IMR-90 (cell line): ENCODE measurements around the gene TRNT1. TPM values are rescaled to one million over a fixed set of nuclear protein-coding genes. Genes with fewer than 3 reads are reported as not detected.

Source experiments
- ATAC-seq: fragments of 200-7000 bp; cut with Tn5 transposase; 2 replicates; pipeline ENCODE4 v1.9.1; 2020; ENCODE audit warnings: low read depth, mild to moderate bottlenecking, moderate library complexity
- BruUV-seq: library from RNA; stranded (reverse); fragments of 400-500 nt; replicated peaks from 2 replicates; lab custom pipeline; 2021; lab: Mats Ljungman, UMichigan
- CTCF ChIA-PET: fragments of 300-600 bp; formaldehyde crosslinking; extraction: SDS; loops from one replicate; lab custom pipeline; 2021; ENCODE audit warnings: antibody characterized with exemption; lab: Yijun Ruan, JAX
- POLR2A ChIA-PET: fragments of 300-600 bp; sonication (Branson Sonifier 250); formaldehyde crosslinking; loops from one replicate; lab custom pipeline; 2022; ENCODE audit warnings: antibody characterized with exemption; ENCODE audit not compliant: unreplicated experiment; lab: Charles Lee
- DNase-seq: peaks from one replicate; pipeline ENCODE4 v3.0.0; 2013
- H2AFZ ChIP-seq: replicated peaks from 2 replicates; pipeline ENCODE3; 2013; ENCODE audit warnings: low read length, mild to moderate bottlenecking; ENCODE audit not compliant: poor library complexity
- H2AK5ac ChIP-seq: 2 replicates; pipeline ENCODE4 v1.6.1; 2013; ENCODE audit warnings: low read depth, low read length, inconsistent platforms
- H2AK9ac ChIP-seq: replicated peaks from 2 replicates; pipeline ENCODE3; 2013; ENCODE audit warnings: mild to moderate bottlenecking, low read depth, low read length, moderate library complexity; ENCODE audit not compliant: poor library complexity
- H2BK120ac ChIP-seq: 2 replicates; pipeline ENCODE4 v1.6.1; 2013; ENCODE audit warnings: low read depth, low read length, inconsistent platforms
- H2BK15ac ChIP-seq: 3 replicates; pipeline ENCODE4 v1.6.1; 2013; ENCODE audit warnings: low read depth, low read length, inconsistent platforms
- H2BK20ac ChIP-seq: 2 replicates; pipeline ENCODE4 v1.6.1; 2013; ENCODE audit warnings: low read depth, mild to moderate bottlenecking, inconsistent platforms, low read length, moderate library complexity
- H2BK5ac ChIP-seq: 2 replicates; pipeline ENCODE4 v1.6.1; 2013; ENCODE audit warnings: mild to moderate bottlenecking, low read depth, low read length, inconsistent platforms; ENCODE audit not compliant: poor library complexity, severe bottlenecking
- H3K14ac ChIP-seq: replicated peaks from 2 replicates; pipeline ENCODE4 v1.6.1; 2013; ENCODE audit warnings: low read depth, low read length, inconsistent platforms
- H3K18ac ChIP-seq: 2 replicates; pipeline ENCODE4 v1.6.1; 2013; ENCODE audit warnings: low read depth, low read length, control low read depth
- H3K23ac ChIP-seq: 2 replicates; pipeline ENCODE4 v1.6.1; 2013; ENCODE audit warnings: low read depth, low read length, inconsistent platforms
- H3K27ac ChIP-seq: 2 replicates; pipeline ENCODE4 v1.5.1; 2013; ENCODE audit warnings: mild to moderate bottlenecking, control low read depth, low read length; ENCODE audit not compliant: insufficient read depth
- H3K27me3 ChIP-seq: 2 replicates; pipeline ENCODE4 v1.6.1; 2013; ENCODE audit warnings: low read length; ENCODE audit not compliant: control insufficient read depth, insufficient read depth
- H3K36me3 ChIP-seq: 2 replicates; pipeline ENCODE4 v1.6.1; 2013; ENCODE audit warnings: low read length, mixed read lengths; ENCODE audit not compliant: control insufficient read depth, insufficient read depth
- H3K4ac ChIP-seq: 2 replicates; pipeline ENCODE4 v1.6.1; 2013; ENCODE audit warnings: low read depth, low read length, inconsistent platforms
- H3K4me1 ChIP-seq: 2 replicates; pipeline ENCODE4 v1.6.1; 2013; ENCODE audit warnings: low read length, mixed read lengths; ENCODE audit not compliant: control insufficient read depth, insufficient read depth
- H3K4me2 ChIP-seq: 2 replicates; pipeline ENCODE4 v1.6.1; 2013; ENCODE audit warnings: low read depth, mild to moderate bottlenecking, control low read depth, low read length, moderate library complexity
- H3K4me3 ChIP-seq: 2 replicates; pipeline ENCODE4 v1.5.1; 2013; ENCODE audit warnings: low read depth, mild to moderate bottlenecking, control low read depth, low read length, moderate library complexity; ENCODE audit not compliant: insufficient read depth
- H3K56ac ChIP-seq: 2 replicates; pipeline ENCODE4 v1.6.1; 2013; ENCODE audit warnings: low read length, inconsistent platforms; ENCODE audit not compliant: insufficient read depth; ENCODE audit errors: extremely low read depth
- H3K79me1 ChIP-seq, 2 experiments: 2 replicates each; pipeline ENCODE4 v1.6.1; 2013; ENCODE audit warnings: low read length in 2 of 2, inconsistent platforms in 1 of 2, low read depth in 1 of 2
- H3K9ac ChIP-seq: 2 replicates; pipeline ENCODE4 v1.6.1; 2013; ENCODE audit warnings: low read depth, low read length, control low read depth
- H3K9me1 ChIP-seq: 2 replicates; pipeline ENCODE4 v1.6.1; 2013; ENCODE audit warnings: low read length, inconsistent platforms; ENCODE audit not compliant: insufficient read depth
- H3K9me3 ChIP-seq: 2 replicates; pipeline ENCODE4 v1.6.1; 2013; ENCODE audit warnings: low read length; ENCODE audit not compliant: control insufficient read depth, insufficient read depth
- H4K20me1 ChIP-seq: 2 replicates; pipeline ENCODE4 v1.6.1; 2013; ENCODE audit warnings: low read length, inconsistent platforms; ENCODE audit not compliant: insufficient read depth
- H4K5ac ChIP-seq: 2 replicates; pipeline ENCODE4 v1.6.1; 2013; ENCODE audit warnings: mild to moderate bottlenecking, low read depth, low read length, control low read depth
- H4K8ac ChIP-seq, 2 experiments: 2 replicates each; pipeline ENCODE4 v1.6.1; 2013; ENCODE audit warnings: low read depth in 2 of 2, low read length in 2 of 2, control low read depth in 1 of 2, inconsistent platforms in 1 of 2
- H4K91ac ChIP-seq: 2 replicates; pipeline ENCODE4 v1.6.1; 2013; ENCODE audit warnings: low read depth, low read length, inconsistent platforms; ENCODE audit not compliant: insufficient read depth
- BHLHE40 ChIP-seq: fragments of 150-350 bp; IDR thresholded peaks from 2 replicates; pipeline ENCODE4 v1.6.1; 2016; ENCODE audit warnings: mild to moderate bottlenecking, low read depth, low read length
- CEBPB ChIP-seq: IDR thresholded peaks from 2 replicates; pipeline ENCODE4 v1.6.1; 2012; ENCODE audit warnings: low read depth, low read length, improper control_type of control experiment
- CHD1 ChIP-seq: IDR thresholded peaks from 2 replicates; pipeline ENCODE4 v1.6.1; 2012; ENCODE audit warnings: low read depth, low read length, improper control_type of control experiment
- FOS ChIP-seq: fragments of 150-350 bp; IDR thresholded peaks from 2 replicates; pipeline ENCODE4 v1.6.1; 2016; ENCODE audit warnings: low read depth, low read length
- MAFK ChIP-seq: IDR thresholded peaks from 2 replicates; pipeline ENCODE4 v1.6.1; 2012; ENCODE audit warnings: low read depth, low read length, improper control_type of control experiment
- MAZ ChIP-seq: IDR thresholded peaks from 2 replicates; pipeline ENCODE4 v1.6.1; 2012; ENCODE audit warnings: low read depth, mild to moderate bottlenecking, low read length, improper control_type of control experiment, moderate library complexity, borderline replicate concordance
- MXI1 ChIP-seq: IDR thresholded peaks from 2 replicates; pipeline ENCODE4 v1.6.1; 2012; ENCODE audit warnings: low read depth, mild to moderate bottlenecking, low read length, moderate library complexity, borderline replicate concordance
- NFE2L2 ChIP-seq: fragments of 150-350 bp; IDR thresholded peaks from 2 replicates; pipeline ENCODE4 v1.6.1; 2016; ENCODE audit warnings: low read depth, mild to moderate bottlenecking, low read length
- POLR2A ChIP-seq: IDR thresholded peaks from 2 replicates; pipeline ENCODE4 v1.6.1; 2012; ENCODE audit warnings: mild to moderate bottlenecking, low read depth, low read length
- RAD21 ChIP-seq: IDR thresholded peaks from 2 replicates; pipeline ENCODE4 v1.6.1; 2012; ENCODE audit warnings: low read length, improper control_type of control experiment
- RCOR1 ChIP-seq: IDR thresholded peaks from 2 replicates; pipeline ENCODE4 v1.6.1; 2012; ENCODE audit warnings: mild to moderate bottlenecking, low read length, improper control_type of control experiment; ENCODE audit not compliant: insufficient replicate concordance
- RFX5 ChIP-seq: IDR thresholded peaks from 2 replicates; pipeline ENCODE4 v1.8.0; 2012; ENCODE audit warnings: low read depth, mild to moderate bottlenecking, low read length, moderate library complexity
- SMC3 ChIP-seq: fragments of 150-350 bp; IDR thresholded peaks from 2 replicates; pipeline ENCODE4 v1.6.1; 2016; ENCODE audit warnings: low read depth, mild to moderate bottlenecking, antibody characterized with exemption, low read length, moderate library complexity
- USF2 ChIP-seq: fragments of 150-350 bp; IDR thresholded peaks from 2 replicates; pipeline ENCODE4 v1.6.1; 2017; ENCODE audit warnings: mild to moderate bottlenecking, antibody characterized with exemption, low read length, low read depth
- whole genome bisulfite sequencing, 2 experiments: methylation state at CpG; one replicate each; pipeline versions ENCODE4 v1.1.5 to v1.1.7; 2013; ENCODE audit warnings: missing lambda C conversion rate in 2 of 2; ENCODE audit not compliant: insufficient read length in 1 of 2; ENCODE audit errors: extremely low coverage in 2 of 2; 5-methylcytosine and 5-hydroxymethylcytosine counted together
- dilution Hi-C: fragments of 300-500 bp; cut with HindIII; formaldehyde crosslinking; loops from one replicate; pipeline ENCODE4 v1.14.3; 2018; ENCODE audit warnings: low sequenced_read_pairs; ENCODE audit not compliant: unreplicated experiment
- in situ Hi-C: fragments of 300-500 bp; cut with MboI; formaldehyde crosslinking; loops from 3 replicates; pipeline ENCODE4 v1.14.3; 2019; ENCODE audit warnings: low sequenced_read_pairs, inconsistent platforms, mixed read lengths
- intact Hi-C: fragments of 100-400 bp; cut with micrococcal nuclease; formaldehyde crosslinking; loops from 2 replicates; pipeline ENCODE4 v1.10.0; 2022
- polyA plus RNA-seq, 3 experiments: library from polyadenylated mRNA; depleted of rRNA; stranded (reverse); fragments of >200 nt; gene quantifications; 2 replicates each; pipeline ENCODE4 v1.2.3, GENCODE V29; 2012; ENCODE audit warnings: low replicate concordance in 1 of 3
- total RNA-seq: library from RNA; depleted of rRNA; stranded (reverse); fragments of >200 nt; gene quantifications from 2 replicates; pipeline ENCODE4 v1.2.3, GENCODE V29; 2012
- TF ChIP-seq, protein P1 (sequence below): conservative IDR thresholded peaks from 2 replicates; pipeline ENCODE4 v1.5.1; 2012; ENCODE audit warnings: mild to moderate bottlenecking, low read depth, low read length, improper control_type of control experiment
- TF ChIP-seq, protein P2 (sequence below): fragments of 150-350 bp; IDR thresholded peaks from 2 replicates; pipeline ENCODE4 v1.6.1; 2016; ENCODE audit warnings: low read depth, mild to moderate bottlenecking, low read length, moderate library complexity, borderline replicate concordance

The TRNT1 gene
- total and polyA plus RNA-seq, 2 of the 4 experiments (the other 2 are of a cell fraction) = 11.8 to 12.3 TPM

DNA sequence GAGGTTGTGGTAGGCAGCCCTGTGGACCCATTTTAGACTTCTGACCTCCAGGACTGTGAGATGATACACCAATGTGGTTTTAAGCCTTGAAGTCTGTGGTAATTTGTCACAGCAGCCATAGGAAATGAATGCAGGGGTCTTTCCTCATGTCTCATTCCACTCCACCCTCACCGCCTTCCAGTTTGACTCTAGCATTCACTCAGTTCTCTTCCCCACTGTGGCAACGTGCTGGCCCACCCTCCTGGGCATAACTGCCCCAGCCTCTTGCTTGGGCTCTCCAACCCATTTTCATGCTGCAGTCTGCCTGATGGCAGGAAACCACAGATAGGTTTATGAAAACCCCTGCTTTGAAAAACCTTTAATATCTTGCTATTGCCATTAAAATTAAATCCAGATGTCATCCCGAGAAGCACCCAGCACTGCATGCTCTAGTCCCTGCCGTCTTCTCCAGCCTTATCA, 7.3 kb upstream of the TRNT1 start:
- Histone ChIP-seq H3K79me1 (no peaks in the 10 kb centered on the region), H3K23ac (no peak overlapping the region), H3K27ac (no peak overlapping the region), H4K5ac (no peak overlapping the region), H2BK15ac (no peak overlapping the region), H4K8ac (no peak overlapping the region), H3K9ac (no peak overlapping the region), H3K4me3 (no peak overlapping the region), H2AK5ac (no peak overlapping the region), H4K91ac (no peak overlapping the region), H2BK5ac (no peak overlapping the region), H3K14ac (no peak overlapping the region), H4K20me1 (no peaks in the 10 kb centered on the region), H3K36me3 (no peaks in the 10 kb centered on the region), H2BK120ac (no peak overlapping the region), H3K4me2 (no peak overlapping the region), H3K27me3 (no peaks in the 10 kb centered on the region), H3K18ac (no peak overlapping the region), H3K4me1 (no peaks in the 10 kb centered on the region), H2AFZ (no peak overlapping the region), H3K4ac (no peak overlapping the region), H3K9me3 (no peaks in the 10 kb centered on the region), H2AK9ac (no peak overlapping the region), H3K56ac (no peak overlapping the region), H3K9me1 (no peaks in the 10 kb centered on the region), H2BK20ac (no peak overlapping the region)
- 17% methylated on average over 1 of the region's 4 CpGs; no CpG with 5 or more reads in 1 of the 2 experiments for WGBS, 2 experiments
- intact Hi-C loops = no loop called here
- TF ChIP-seq MAFK (no peak), CHD1 (no peak), RCOR1 (no peak), RAD21 (no peak), RFX5 (no peak), SMC3 (no peak), MXI1 (no peak), FOS (no peak), NFE2L2 (no peak), BHLHE40 (no peak), USF2 (no peak), POLR2A (no peak), MAZ (no peak), CEBPB (no peak)
- TF ChIP-seq, protein P1, sequence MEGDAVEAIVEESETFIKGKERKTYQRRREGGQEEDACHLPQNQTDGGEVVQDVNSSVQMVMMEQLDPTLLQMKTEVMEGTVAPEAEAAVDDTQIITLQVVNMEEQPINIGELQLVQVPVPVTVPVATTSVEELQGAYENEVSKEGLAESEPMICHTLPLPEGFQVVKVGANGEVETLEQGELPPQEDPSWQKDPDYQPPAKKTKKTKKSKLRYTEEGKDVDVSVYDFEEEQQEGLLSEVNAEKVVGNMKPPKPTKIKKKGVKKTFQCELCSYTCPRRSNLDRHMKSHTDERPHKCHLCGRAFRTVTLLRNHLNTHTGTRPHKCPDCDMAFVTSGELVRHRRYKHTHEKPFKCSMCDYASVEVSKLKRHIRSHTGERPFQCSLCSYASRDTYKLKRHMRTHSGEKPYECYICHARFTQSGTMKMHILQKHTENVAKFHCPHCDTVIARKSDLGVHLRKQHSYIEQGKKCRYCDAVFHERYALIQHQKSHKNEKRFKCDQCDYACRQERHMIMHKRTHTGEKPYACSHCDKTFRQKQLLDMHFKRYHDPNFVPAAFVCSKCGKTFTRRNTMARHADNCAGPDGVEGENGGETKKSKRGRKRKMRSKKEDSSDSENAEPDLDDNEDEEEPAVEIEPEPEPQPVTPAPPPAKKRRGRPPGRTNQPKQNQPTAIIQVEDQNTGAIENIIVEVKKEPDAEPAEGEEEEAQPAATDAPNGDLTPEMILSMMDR = no peak
- TF ChIP-seq, protein P2, sequence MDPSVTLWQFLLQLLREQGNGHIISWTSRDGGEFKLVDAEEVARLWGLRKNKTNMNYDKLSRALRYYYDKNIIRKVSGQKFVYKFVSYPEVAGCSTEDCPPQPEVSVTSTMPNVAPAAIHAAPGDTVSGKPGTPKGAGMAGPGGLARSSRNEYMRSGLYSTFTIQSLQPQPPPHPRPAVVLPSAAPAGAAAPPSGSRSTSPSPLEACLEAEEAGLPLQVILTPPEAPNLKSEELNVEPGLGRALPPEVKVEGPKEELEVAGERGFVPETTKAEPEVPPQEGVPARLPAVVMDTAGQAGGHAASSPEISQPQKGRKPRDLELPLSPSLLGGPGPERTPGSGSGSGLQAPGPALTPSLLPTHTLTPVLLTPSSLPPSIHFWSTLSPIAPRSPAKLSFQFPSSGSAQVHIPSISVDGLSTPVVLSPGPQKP = no peak
- dilution Hi-C loops = no loop called here
- BruUV-seq = no TSS peak
- no peak for ATAC-seq
- ChIA-PET CTCF (no interaction called here), POLR2A (no interaction called here)
- no peak for DNase-seq
- in situ Hi-C loops = no loop called here
